NCI-H2196 (cell line): ENCODE results near the gene BRI3.

Experiments
- DNase-seq: peaks from one replicate; lab custom pipeline; 2025; ENCODE audit not compliant: unreplicated experiment; lab: John Stamatoyannopoulos, UW

BRI3 gene

GRCh38 chr7:98251601-98252424 is 29.7 kb upstream of the BRI3 start, which contains the start of gene TECPR1:
TSS of gene TECPR1 (minus strand) at chr7:98252232. CDS start at chr7:98246146, 6,086 bp downstream.
- peak; percentile 95 for DNase-seq

GRCh38 chr7:98252425-98253054 is 28.9 kb upstream of the BRI3 start:
- no peak for DNase-seq

GRCh38 chr7:98254516-98254915 is 27.0 kb upstream of the BRI3 start:
- DNase-seq = no peak

DNA sequence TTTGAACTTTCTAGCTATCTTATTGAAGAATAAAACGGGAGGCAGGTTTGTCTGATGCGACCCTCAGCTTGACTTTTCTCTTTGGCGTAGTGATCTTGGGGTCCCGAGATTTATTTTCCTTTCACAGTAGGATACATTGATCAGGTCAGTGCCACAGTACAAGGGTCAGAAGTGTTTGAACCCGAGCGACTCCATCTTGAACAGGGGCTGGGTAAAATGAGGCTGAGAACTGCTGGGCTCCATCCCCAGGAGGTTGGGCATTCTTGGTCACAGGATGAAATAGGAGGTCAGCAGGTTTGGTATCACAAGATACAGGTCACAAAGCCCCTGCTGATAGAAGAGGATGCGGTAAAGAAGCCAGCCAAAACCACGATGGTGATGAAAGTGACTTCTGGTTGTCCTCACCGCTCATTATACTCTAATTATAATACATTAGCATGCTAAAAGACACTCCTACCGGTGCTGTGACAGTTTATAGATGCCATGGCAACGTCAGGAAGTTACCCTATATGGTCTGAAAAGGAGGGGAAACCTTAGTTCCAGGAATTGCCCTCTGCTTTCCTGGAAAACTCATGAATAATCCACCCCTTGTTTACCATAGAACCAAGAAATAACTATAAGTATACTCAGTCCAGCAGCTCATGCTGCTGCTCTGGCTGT is 26.4 kb upstream of the BRI3 start:
- no peak for DNase-seq

GRCh38 chr7:98256431-98256830 is 25.1 kb upstream of the BRI3 start:
- DNase-seq = no peak

DNA sequence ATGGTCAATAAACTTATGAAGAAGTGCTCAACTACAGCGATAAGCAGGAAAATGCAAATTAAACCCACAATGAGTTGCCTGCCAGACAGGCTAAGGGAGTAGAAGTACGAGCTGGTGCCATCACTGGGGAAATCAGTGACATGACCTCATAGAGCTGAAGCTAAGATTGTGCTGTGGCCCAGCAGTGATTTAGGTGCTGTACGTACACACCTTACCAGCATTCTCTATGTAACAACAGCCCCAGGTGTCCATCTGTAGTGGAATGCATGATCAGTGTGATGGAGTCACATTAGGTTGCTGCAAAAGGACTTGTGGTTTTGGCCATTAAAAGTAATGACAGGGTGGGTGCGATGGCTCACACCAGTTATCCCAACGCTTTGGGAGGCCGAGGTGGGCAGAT is 23.8 kb upstream of the BRI3 start:
- DNase-seq = no peak

GRCh38 chr7:98265841-98266271 is 15.6 kb upstream of the BRI3 start:
- DNase-seq = no peak

- DNase-seq = no peak
Observed at GRCh38 chr7:98266840-98267239, 14.6 kb upstream of the BRI3 start.

GRCh38 chr7:98267303-98267702 is 14.2 kb upstream of the BRI3 start:
- no peak for DNase-seq

- no peak for DNase-seq
Observed at GRCh38 chr7:98276241-98276761, 5.2 kb upstream of the BRI3 start.

GRCh38 chr7:98278408-98278807 is 3.1 kb upstream of the BRI3 start:
- peak; percentile 24 for DNase-seq

GRCh38 chr7:98278936-98279335 is 2.5 kb upstream of the BRI3 start:
- DNase-seq = peak; percentile 33

DNA sequence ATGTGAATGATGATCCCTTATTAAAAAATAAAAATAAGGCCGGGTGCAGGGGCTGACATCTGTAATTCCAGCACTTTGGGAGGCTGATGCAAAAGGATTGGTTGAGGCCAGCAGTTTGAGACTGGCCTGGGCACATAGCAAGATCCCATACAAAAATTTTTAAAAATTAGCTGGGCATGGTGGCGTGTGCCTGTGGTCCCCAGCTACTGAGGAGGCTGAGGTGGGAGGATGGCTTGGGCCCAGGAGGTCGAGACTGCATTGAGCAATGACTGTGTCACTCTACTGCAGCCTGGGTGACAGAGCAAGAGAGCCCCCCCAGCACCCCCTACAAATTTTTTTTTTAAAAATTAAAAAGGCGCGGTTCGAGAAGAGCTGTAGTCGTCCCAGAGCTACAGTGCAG is 1.2 kb upstream of the BRI3 start:
- no peak for DNase-seq

DNA sequence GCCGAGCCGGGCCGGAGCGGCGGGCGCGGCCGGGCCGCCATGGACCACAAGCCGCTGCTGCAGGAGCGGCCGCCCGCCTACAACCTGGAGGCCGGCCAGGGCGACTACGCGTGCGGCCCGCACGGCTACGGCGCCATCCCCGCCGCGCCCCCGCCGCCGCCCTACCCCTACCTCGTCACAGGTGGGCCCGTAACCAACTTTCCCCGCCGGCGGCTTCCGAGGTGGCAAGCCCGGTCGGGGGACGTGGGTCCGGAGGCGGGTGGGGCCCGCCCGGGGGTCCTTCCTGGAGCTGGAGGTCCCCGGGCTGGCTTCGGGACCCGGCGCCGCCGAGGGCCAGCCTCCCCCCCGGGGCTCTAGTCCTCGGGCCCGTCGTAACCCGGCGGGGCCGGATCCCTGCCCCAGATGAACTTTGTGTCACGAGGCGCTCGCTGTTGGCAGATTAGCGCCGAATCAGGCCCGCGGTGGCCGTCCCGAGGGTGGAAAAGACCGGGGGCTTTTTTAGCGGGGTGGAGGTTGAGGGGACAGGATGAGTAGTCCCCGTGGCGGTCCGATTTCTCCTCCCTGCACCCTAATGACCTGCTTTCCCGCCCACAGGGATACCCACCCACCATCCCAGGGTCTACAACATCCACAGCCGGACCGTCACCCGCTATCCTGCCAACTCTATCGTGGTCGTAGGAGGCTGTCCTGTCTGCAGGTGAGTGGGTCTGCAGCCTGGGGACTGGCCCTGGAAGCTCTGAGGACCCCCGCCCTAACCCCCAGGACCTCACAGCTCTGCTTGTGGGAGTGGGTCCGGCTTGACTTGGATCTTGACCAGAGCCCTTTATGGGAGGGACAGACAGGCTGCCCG is 496 bp downstream of the BRI3 start:
- no peak for DNase-seq

DNA sequence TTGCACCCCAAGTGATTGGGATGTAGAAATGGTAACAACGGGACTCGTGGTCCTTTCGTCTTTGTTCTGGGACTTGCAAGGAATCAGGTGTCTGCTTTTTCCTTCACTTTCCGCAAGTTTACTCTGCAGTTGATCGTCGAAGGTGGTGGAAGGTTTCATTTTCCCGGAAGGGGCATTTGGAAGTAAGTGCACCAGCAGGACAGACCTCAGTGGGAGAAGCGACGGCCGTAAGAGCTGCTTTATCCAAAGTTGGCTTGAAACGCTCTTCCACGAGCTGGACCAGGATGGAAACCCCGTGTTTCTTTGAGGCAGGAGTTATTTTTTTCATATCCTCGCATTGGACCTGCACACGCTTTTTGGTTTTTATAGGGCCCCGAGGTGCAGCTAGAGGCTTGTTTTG is 1.2 kb downstream of the BRI3 start:
- DNase-seq = no peak

DNA sequence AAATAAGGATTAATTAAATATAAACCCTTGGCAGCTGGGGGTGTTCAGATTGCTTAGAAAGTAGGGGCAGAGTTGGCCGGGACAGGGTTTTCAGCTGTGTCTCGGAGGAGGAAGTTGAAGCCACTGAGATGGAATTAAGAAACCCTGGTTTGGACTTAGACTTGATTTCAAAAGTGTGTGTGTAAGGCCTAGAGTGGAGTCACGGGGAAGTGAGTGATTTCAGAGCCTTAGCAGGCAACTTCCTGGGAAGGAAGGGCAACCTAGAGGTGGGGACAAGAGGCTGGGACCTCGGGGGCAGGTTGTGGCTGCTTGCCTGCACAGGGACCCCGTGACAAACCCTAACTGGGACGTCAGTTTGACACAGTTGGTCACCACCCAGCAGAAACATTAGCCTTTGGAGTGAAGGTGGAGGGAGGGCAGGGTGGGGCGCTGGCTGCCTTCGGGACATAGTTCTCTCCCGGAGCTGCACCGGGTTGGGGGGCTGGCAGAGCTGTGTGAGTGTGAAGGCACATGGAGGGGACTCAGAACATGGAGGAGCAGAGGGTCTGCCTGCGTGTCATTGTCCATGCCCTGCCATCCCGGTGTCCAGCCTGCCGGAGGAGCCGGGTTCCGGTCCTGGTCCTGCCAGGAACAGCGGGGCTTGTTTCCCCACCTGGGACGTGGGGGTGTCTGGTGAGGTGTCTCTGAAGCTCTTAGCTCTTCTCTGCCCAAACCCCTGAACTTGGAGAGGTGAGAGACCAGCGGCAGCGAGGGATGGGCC is 1.8 kb downstream of the BRI3 start:
- DNase-seq = no peak

- DNase-seq = no peak
Observed at GRCh38 chr7:98283887-98284222, 2.4 kb downstream of the BRI3 start.

- DNase-seq = no peak
Observed at GRCh38 chr7:98284335-98285036, 3.0 kb downstream of the BRI3 start.
